HG03432 (cell line): ENCODE measurements around the gene BRD7.
A peak's percentile ranks its signal among the peaks of the same experiment; 100 is the strongest.

Experiments used
- ATAC-seq: cut with Tn5 transposase; IDR thresholded peaks from one replicate; pipeline ENCODE4 v1.9.1; 2021; ENCODE audit warnings: mild to moderate bottlenecking, moderate library complexity; ENCODE audit not compliant: unreplicated experiment

Gene BRD7

GRCh38 chr16:50368410-50369132 lies at the start of gene BRD7:
TSS of gene BRD7 (minus strand) at chr16:50368988. CDS start at chr16:50368774, 214 bp downstream.
- peak; percentile 86 for ATAC-seq

DNA sequence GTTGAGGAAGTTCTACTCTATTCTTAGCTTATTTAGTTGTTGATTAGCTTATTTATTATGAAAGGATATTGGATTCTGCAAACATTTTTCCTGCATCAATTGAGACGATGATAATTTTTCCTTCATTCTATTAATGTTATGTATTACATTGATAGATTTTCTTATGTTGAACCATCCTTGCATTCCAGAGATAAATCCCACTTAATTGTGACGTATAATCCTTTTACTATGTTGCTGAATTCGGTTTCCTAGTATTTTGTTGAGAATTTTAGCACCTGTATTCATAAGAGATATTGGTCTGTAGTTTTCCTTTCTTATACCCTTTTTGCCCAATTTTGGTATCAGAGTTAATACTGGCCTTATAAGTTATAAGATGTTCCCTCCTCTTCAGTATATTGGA lies 47.6 kb upstream of the BRD7 start:
- no peak for ATAC-seq

DNA sequence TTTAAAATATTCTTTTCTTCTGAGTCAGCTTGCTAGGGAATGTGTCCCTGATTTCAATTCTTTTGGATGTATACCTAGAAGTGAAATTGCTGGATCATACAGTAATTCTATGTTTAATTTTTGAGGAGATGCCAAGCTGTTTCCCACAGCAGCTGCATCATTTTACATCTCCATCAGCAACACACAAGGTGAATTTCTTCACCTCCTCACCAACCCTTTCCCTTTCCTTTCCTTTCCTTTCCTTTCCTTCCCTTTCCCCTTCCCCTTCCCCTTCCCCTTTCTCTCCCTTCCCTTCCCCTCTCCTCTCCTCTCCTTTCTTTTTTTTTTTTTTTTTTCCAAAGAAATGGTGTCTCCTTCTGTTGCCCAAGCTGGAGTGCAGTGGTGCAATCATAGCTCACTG lies 45.4 kb upstream of the BRD7 start:
- no peak for ATAC-seq

- no peak for ATAC-seq
Observed at GRCh38 chr16:50411034-50411433, 42.2 kb upstream of the BRD7 start.

DNA sequence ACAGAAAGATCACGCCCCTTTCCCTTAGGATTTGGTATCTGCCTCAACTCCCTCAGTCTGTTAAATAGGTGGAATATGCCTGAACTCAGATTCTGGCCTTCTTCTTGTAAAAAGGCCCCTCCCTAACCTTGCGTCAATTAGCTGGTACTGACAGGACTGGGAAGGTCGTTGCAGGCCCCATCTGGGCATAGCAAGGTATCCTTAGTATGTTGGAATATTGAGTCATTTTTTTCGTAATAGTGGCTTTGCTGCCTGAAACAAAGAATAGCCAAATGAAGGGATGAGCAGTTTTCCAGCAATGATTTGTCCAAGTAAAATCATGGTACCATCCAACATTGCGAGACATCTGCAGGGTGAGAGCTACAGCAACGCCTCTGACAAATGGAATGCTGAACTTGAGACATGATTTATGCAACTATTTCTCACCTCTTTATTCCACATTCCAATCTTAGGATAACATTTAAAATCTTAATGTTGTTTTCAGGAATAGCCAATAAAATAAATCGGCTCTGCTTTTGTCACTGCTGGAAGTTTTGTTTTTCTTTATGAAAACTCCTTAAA lies 39.3 kb upstream of the BRD7 start:
- ATAC-seq: no peak

DNA sequence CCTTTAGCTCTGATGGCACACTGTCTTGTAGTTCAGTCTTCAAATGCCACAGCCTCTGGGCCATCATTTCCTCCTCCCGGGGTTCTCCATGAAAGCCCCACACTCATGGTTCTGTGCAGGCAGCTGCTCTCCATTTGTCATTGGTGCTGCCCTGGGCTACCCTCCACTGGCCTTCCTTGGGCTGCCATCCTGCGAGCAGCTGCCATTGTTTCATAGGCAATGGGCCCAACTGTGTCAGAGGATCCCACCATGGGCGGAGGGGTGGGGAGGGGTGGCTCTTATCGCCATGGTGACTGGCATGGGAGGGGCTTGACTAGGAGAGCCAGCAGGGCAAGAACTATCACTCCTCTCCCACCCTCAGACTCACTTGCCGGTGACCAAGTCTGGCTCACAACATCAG lies 38.6 kb upstream of the BRD7 start:
- ATAC-seq: no peak

DNA sequence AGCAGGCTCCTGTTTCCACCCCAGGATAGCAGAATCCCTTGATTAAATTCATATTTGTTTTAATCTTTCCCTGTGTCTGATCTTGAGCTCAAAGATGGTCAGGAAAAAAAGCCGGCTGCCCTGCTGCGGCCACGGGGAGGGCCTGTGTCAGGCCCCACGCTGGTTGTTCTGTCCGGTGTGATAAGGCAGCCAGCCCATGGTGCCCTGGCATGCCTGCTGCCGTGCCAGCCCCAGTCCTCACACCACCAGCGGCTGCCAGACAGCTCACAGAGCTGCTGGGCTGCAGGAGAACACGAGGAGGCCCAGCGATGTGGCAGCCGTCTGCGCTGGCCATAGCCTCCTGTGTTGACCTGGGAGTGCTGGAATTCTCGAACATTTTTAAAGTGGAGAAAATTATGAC lies 34.7 kb upstream of the BRD7 start:
- no peak for ATAC-seq

DNA sequence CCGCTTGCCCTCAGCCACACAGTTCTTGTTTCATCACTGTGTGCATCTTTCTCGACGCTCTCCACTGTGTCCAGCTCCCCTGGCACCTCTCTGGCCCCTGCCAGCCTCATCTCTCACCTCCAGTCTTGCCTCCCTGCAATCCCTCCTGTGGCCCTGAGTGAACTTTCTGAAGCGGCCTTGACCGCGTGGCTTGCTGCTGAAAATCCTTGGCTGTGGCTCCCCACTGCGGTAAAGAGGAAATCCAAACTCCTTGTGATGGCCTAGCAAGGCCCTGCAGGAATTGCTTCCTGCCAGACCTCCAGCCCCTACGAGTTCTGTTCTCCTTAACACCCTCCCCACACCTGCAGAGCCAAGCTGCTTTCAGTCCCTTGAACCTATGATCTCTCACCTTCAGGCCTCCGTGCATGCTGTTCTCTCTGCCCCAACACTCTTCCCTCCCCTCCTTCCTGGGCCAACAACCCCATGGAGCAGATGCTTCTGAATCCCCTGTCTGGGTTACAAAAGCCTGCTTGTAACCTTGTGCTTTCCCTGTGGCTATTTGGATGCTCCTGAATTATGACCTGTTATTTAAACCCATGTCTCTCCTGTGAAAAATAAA lies 33.6 kb upstream of the BRD7 start:
- ATAC-seq: no peak

DNA sequence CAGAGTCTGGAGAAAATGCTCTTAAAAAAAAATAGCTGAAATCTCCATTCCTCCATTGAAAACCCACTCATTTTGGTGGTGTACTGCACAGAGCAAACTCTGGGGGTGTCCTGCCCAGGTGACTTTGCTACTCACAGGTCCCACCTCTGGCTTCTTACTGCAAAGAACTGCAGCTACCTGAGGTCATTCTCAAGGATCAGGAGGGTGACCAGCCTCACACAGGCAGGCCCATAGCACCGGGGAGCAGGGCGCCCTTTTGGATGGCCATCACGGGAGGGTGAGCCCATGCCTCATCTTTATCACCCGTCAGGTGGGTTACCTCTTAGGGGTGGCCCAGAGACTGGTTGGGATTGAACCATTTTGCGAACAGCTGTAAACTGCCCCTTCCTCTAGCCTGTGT lies 32.6 kb upstream of the BRD7 start:
- no peak for ATAC-seq

GRCh38 chr16:50400967-50401348 lies 32.2 kb upstream of the BRD7 start:
- ATAC-seq: no peak

DNA sequence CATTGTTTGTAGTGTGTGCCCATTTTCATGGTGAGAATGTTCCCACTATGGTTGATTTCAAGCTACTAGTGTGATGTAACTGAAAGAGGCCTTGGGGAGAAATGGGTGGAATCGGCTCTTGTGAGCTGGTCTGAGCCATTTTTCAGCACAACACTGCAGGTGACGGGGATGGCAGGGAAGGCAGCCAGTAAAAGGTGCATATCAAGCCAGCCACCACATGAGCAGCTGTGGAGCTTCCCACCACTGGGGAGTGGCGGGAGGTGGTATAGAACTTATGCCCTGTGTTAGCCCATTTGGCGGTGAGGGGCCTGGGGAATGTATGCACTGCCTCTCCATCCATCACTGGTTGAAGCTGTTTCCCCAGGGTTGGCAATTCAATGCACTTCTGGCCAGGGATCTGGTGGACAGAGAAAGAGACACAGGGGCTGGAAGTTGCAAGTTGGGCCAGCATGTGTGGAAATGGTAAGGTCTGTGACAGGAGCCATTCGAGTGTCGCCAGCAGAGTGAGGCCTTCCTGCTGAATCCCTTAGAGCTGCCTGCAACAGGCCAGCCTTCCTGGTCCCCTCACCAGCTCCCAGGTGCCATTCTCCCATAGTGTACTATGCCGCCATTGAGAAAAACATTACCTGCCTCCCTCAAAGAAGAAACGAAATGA lies 31.7 kb upstream of the BRD7 start:
- no peak for ATAC-seq

GRCh38 chr16:50399411-50399810 lies 30.6 kb upstream of the BRD7 start:
- ATAC-seq: no peak

DNA sequence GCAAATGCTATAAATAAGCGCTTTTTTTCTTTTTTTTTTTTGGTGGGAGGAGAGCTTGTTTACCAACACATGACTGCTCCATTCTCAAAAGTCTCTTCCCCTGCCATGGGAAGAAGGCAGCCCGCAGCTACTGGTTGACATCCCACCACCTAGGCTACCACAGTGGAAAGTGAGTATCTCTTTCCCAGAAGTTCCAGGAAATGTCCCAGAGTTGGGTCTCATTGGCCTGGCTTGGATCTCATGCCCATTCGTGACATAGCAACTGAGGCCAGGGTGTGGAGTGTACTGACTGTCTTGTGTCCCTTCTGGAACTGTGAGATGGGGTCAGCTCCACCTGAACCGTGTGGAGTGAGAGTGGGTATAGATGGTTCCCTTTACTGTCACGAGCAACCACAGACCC lies 29.5 kb upstream of the BRD7 start:
- no peak for ATAC-seq

GRCh38 chr16:50396761-50397535 lies 28.2 kb upstream of the BRD7 start:
- no peak for ATAC-seq

DNA sequence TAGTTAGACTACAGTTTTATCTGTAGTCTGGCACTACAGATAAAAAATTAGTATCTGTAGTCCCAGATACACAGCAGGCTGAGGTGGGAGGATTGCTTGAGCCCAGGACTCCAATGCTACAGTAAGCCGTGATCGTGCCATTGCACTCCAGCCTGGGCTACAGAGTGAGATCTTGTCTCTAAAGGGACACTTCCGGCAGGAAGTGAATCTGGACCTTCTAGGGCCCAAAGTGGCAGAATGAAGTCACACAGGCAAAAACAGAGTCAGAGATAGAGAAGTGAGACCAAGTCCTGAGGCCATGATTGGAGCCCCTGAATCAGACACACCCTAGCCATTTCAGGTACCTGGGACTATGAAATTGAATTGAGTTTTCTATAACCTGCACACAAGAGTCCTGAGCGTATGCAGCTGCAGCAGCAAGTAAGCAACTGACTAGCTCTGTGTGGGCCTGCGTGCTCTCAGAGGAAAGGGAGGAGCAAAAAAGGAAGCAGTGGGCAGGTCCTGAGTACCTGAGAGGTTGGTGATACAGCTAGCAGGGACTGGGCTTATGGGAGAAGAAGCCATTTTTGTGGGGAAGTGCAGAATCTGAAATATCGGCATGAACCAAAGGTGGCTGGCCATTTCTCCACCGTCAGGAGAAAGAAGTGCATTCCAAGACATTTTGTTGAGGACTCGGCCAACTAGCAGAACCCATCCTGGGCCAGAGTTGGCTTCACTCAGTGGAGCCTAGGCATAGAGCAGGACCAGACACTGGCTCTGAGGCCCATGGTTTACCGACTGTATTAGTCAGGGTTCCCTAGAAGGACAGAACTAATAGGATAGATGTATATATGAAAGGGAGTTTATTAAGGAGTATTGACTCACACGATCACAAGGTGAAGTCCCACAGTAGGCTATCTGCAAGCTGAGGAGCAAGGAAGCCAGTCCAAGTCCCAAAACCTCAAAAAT lies 27.2 kb upstream of the BRD7 start:
- no peak for ATAC-seq

- no peak for ATAC-seq
Observed at GRCh38 chr16:50393858-50394802, 25.3 kb upstream of the BRD7 start.

GRCh38 chr16:50393416-50393815 lies 24.6 kb upstream of the BRD7 start:
- ATAC-seq: no peak

DNA sequence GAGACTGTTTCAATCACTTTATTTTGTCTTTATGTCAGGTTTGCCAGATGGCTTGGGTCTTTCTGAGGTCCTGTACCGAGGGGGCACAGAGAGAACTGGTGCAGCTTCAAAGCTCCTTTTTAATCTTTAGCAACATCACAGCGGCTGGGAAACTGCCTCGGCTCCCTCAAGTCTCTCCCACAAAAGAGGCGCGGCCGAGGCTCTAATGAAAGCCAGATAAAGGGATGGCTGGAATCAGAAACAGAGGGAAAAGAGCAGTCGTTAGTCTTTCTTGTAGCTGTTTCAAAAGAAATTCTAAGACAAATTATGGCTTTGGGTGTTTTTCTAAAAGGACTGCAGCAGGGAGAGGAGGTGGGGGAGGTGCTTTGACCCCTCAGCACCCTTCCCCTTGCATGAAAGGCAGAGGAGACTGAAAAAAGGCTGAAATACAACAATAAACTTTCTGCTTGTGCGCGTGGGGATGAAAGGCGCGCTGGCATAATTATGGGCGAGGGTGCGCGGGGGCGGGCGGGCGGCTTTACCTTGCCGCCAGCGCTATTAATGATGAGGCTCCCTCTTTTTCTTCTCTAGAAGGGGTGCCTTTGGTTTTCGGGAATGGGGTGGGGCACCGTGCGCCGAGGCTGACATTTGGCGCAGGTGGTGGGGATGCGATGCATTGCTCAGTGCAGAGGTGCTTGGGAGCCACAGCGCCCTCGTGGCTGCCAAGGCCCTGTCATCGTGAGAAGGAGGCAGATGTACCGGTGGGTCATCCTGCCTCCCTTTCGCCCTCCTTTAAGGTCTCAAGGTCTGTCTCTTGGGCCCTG lies 22.3 kb upstream of the BRD7 start:
- ATAC-seq: no peak
